HepG2 (cell line): ENCODE results near the gene SHLD3. TPM values are rescaled to one million over a fixed set of nuclear protein-coding genes. Genes with fewer than 3 reads are reported as not detected.

ENCODE experiments used
- CBFB ChIP-seq: sonication (generic); formaldehyde crosslinking; IDR thresholded peaks from 2 replicates; pipeline ENCODE4 v1.4.0; 2020; ENCODE audit warnings: missing genetic modification reagents
- JUNB ChIP-seq: sonication (generic); formaldehyde crosslinking; IDR thresholded peaks from 2 replicates; pipeline ENCODE4 v1.8.0; 2022; ENCODE audit warnings: missing genetic modification reagents, mild to moderate bottlenecking, borderline replicate concordance
- PHB2 ChIP-seq: fragments of 450-650 bp; IDR thresholded peaks from 2 replicates; pipeline ENCODE4 v1.6.1; 2018; ENCODE audit not compliant: partially characterized antibody
- SATB2 ChIP-seq: sonication (generic); formaldehyde crosslinking; IDR thresholded peaks from 2 replicates; pipeline ENCODE4 v1.5.0; 2020; ENCODE audit warnings: missing genetic modification reagents
- SMYD3 ChIP-seq: sonication (generic); formaldehyde crosslinking; IDR thresholded peaks from 2 replicates; pipeline ENCODE4 v1.8.1; 2023; ENCODE audit warnings: mild to moderate bottlenecking, missing genetic modification reagents
- TRIM24 ChIP-seq: sonication (generic); formaldehyde crosslinking; IDR thresholded peaks from 2 replicates; pipeline ENCODE4 v1.8.0; 2022; ENCODE audit warnings: mild to moderate bottlenecking, missing genetic modification reagents
- ZEB1 ChIP-seq: IDR thresholded peaks from 2 replicates; pipeline ENCODE4 v1.6.1; 2012; ENCODE audit warnings: mild to moderate bottlenecking, low read depth, inconsistent platforms; ENCODE audit not compliant: insufficient replicate concordance
- ZFP36L1 ChIP-seq: sonication (generic); formaldehyde crosslinking; IDR thresholded peaks from 2 replicates; pipeline ENCODE4 v1.8.0; 2022; ENCODE audit warnings: mild to moderate bottlenecking, missing genetic modification reagents, moderate library complexity
- ZMYM2 ChIP-seq: sonication (generic); formaldehyde crosslinking; IDR thresholded peaks from 2 replicates; pipeline ENCODE4 v1.8.0; 2022; ENCODE audit warnings: mild to moderate bottlenecking, missing genetic modification reagents
- ZNF44 ChIP-seq: sonication (generic); formaldehyde crosslinking; IDR thresholded peaks from 2 replicates; pipeline ENCODE4 v1.5.1; 2020; ENCODE audit warnings: mild to moderate bottlenecking, missing genetic modification reagents
- ZNF460 ChIP-seq: sonication (generic); formaldehyde crosslinking; IDR thresholded peaks from 2 replicates; pipeline ENCODE4 v1.5.1; 2020; ENCODE audit warnings: missing genetic modification reagents, mild to moderate bottlenecking, borderline replicate concordance
- ZNF484 ChIP-seq: sonication (generic); formaldehyde crosslinking; IDR thresholded peaks from 2 replicates; pipeline ENCODE4 v1.5.1; 2020; ENCODE audit warnings: mild to moderate bottlenecking, low read depth, missing genetic modification reagents, borderline replicate concordance
- ZNF567 ChIP-seq: sonication (generic); formaldehyde crosslinking; IDR thresholded peaks from 2 replicates; pipeline ENCODE4 v1.8.1; 2023; ENCODE audit warnings: mild to moderate bottlenecking, missing genetic modification reagents, borderline replicate concordance
- ZNF616 ChIP-seq: sonication (generic); formaldehyde crosslinking; IDR thresholded peaks from 2 replicates; pipeline ENCODE4 v1.5.0; 2020; ENCODE audit warnings: low read depth, mild to moderate bottlenecking, missing genetic modification reagents
- polyA plus RNA-seq, 8 experiments: library from polyadenylated mRNA; depleted of rRNA in 3 of 8; stranded (reverse) in 7 of 8; unstranded in 1 of 8; fragments of >200 nt; fragmentation: Illumina TruSeq in 4 of 8; extraction: Trizol in 4 of 8; gene quantifications; 2 replicates each; pipeline versions ENCODE4 v1.2.1 to v1.2.3, GENCODE V29; 2011 to 2016; ENCODE audit warnings: low read depth in 4 of 8, missing spikeins in 1 of 8, mixed read lengths in 1 of 8; ENCODE audit not compliant: insufficient read depth in 1 of 8
- total RNA-seq, 5 experiments: library from RNA; depleted of rRNA; stranded (reverse); fragments of >200 nt; fragmentation: Illumina TruSeq; extraction: Trizol; gene quantifications; 2 replicates each; pipeline ENCODE4 v1.2.3, GENCODE V29; 2016; ENCODE audit warnings: low read depth in 1 of 5
- TF ChIP-seq, protein P1 (sequence below): sonication (generic); formaldehyde crosslinking; IDR thresholded peaks from 2 replicates; pipeline ENCODE4 v1.4.0; 2020; ENCODE audit warnings: missing genetic modification reagents
- TF ChIP-seq, protein P2 (sequence below): sonication (generic); formaldehyde crosslinking; IDR thresholded peaks from 2 replicates; pipeline ENCODE4 v1.4.0; 2020; ENCODE audit warnings: missing genetic modification reagents
- TF ChIP-seq, protein P3 (sequence below): sonication (generic); formaldehyde crosslinking; IDR thresholded peaks from 2 replicates; pipeline ENCODE4 v1.4.0; 2020; ENCODE audit warnings: mild to moderate bottlenecking, missing genetic modification reagents
- TF ChIP-seq, protein P4 (sequence below): sonication (generic); formaldehyde crosslinking; IDR thresholded peaks from 2 replicates; pipeline ENCODE4 v1.4.0; 2020; ENCODE audit warnings: mild to moderate bottlenecking, missing genetic modification reagents
- TF ChIP-seq, protein P5 (sequence below): sonication (generic); formaldehyde crosslinking; IDR thresholded peaks from 2 replicates; pipeline ENCODE4 v1.5.0; 2020; ENCODE audit warnings: mild to moderate bottlenecking, missing genetic modification reagents
- TF ChIP-seq, protein P6 (sequence below): sonication (generic); formaldehyde crosslinking; IDR thresholded peaks from 2 replicates; pipeline ENCODE4 v1.4.0; 2020; ENCODE audit warnings: missing genetic modification reagents

Gene SHLD3
- total and polyA plus RNA-seq, 2 of the 13 experiments (the other 11 are each of a cell fraction or from before 2014, with no cell fraction given), result 3.6 to 6.8 TPM

DNA sequence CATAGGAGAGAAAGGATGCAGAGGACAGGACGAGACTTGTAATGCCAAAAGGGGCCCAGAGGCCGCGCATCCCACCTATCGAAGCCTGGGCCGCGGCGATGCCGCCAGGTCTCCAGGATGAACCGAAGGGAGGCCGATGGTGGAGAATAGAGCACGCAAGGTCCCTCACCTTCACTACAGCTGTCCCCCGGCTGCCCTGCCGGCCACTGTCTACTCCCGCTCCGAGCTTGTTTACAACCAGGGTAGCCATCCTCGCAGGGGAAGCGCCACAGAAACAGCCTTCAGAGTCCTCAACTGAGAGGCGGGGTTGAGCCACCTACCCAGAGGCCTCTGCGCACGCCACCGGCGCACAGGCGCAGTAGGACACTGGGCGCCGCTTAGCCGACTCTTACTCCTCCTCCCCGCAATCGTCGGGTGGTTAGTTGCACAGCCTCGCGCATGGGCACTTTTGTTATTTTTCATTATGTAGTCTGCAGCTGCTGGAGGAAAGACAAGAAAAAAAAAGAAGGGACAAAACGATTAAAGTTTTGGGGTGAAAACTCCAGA is 729 bp upstream of the SHLD3 start, which contains the start of gene TRIM23 (continued):
- TF ChIP-seq, protein P1, sequence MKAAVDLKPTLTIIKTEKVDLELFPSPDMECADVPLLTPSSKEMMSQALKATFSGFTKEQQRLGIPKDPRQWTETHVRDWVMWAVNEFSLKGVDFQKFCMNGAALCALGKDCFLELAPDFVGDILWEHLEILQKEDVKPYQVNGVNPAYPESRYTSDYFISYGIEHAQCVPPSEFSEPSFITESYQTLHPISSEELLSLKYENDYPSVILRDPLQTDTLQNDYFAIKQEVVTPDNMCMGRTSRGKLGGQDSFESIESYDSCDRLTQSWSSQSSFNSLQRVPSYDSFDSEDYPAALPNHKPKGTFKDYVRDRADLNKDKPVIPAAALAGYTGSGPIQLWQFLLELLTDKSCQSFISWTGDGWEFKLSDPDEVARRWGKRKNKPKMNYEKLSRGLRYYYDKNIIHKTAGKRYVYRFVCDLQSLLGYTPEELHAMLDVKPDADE (CRISPR knock-in tag), result no peak
- TF ChIP-seq, protein P2, sequence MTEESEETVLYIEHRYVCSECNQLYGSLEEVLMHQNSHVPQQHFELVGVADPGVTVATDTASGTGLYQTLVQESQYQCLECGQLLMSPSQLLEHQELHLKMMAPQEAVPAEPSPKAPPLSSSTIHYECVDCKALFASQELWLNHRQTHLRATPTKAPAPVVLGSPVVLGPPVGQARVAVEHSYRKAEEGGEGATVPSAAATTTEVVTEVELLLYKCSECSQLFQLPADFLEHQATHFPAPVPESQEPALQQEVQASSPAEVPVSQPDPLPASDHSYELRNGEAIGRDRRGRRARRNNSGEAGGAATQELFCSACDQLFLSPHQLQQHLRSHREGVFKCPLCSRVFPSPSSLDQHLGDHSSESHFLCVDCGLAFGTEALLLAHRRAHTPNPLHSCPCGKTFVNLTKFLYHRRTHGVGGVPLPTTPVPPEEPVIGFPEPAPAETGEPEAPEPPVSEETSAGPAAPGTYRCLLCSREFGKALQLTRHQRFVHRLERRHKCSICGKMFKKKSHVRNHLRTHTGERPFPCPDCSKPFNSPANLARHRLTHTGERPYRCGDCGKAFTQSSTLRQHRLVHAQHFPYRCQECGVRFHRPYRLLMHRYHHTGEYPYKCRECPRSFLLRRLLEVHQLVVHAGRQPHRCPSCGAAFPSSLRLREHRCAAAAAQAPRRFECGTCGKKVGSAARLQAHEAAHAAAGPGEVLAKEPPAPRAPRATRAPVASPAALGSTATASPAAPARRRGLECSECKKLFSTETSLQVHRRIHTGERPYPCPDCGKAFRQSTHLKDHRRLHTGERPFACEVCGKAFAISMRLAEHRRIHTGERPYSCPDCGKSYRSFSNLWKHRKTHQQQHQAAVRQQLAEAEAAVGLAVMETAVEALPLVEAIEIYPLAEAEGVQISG, result peak; percentile 53; the same call in 1 of the 2 replicates
- no peak for TF ChIP-seq ZNF460 (CRISPR knock-in tag)
- no peak for TF ChIP-seq ZEB1
- TF ChIP-seq, protein P3, sequence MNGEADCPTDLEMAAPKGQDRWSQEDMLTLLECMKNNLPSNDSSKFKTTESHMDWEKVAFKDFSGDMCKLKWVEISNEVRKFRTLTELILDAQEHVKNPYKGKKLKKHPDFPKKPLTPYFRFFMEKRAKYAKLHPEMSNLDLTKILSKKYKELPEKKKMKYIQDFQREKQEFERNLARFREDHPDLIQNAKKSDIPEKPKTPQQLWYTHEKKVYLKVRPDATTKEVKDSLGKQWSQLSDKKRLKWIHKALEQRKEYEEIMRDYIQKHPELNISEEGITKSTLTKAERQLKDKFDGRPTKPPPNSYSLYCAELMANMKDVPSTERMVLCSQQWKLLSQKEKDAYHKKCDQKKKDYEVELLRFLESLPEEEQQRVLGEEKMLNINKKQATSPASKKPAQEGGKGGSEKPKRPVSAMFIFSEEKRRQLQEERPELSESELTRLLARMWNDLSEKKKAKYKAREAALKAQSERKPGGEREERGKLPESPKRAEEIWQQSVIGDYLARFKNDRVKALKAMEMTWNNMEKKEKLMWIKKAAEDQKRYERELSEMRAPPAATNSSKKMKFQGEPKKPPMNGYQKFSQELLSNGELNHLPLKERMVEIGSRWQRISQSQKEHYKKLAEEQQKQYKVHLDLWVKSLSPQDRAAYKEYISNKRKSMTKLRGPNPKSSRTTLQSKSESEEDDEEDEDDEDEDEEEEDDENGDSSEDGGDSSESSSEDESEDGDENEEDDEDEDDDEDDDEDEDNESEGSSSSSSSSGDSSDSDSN, result peak; percentile 51; the same call in 1 of the 2 replicates
- no peak for TF ChIP-seq ZNF616 (CRISPR knock-in tag)
- 0 out of 2 replicates have a peak, but pooled peaks have one; percentile 68 for TF ChIP-seq SMYD3
- TF ChIP-seq, protein P4, sequence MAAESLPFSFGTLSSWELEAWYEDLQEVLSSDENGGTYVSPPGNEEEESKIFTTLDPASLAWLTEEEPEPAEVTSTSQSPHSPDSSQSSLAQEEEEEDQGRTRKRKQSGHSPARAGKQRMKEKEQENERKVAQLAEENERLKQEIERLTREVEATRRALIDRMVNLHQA, result no peak
- no peak for TF ChIP-seq ZMYM2 (CRISPR knock-in tag)
- no peak for TF ChIP-seq ZNF484 (CRISPR knock-in tag)
- TF ChIP-seq ZNF567 (CRISPR knock-in tag), result no peak
- no peak for TF ChIP-seq JUNB (CRISPR knock-in tag)
- no peak for TF ChIP-seq TRIM24 (CRISPR knock-in tag)
- TF ChIP-seq ZNF44 (CRISPR knock-in tag), result no peak
- TF ChIP-seq PHB2, result no peak
- TF ChIP-seq, protein P5, sequence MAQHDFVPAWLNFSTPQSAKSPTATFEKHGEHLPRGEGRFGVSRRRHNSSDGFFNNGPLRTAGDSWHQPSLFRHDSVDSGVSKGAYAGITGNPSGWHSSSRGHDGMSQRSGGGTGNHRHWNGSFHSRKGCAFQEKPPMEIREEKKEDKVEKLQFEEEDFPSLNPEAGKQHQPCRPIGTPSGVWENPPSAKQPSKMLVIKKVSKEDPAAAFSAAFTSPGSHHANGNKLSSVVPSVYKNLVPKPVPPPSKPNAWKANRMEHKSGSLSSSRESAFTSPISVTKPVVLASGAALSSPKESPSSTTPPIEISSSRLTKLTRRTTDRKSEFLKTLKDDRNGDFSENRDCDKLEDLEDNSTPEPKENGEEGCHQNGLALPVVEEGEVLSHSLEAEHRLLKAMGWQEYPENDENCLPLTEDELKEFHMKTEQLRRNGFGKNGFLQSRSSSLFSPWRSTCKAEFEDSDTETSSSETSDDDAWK (CRISPR knock-in tag), result no peak
- TF ChIP-seq, protein P6, sequence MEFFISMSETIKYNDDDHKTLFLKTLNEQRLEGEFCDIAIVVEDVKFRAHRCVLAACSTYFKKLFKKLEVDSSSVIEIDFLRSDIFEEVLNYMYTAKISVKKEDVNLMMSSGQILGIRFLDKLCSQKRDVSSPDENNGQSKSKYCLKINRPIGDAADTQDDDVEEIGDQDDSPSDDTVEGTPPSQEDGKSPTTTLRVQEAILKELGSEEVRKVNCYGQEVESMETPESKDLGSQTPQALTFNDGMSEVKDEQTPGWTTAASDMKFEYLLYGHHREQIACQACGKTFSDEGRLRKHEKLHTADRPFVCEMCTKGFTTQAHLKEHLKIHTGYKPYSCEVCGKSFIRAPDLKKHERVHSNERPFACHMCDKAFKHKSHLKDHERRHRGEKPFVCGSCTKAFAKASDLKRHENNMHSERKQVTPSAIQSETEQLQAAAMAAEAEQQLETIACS (CRISPR knock-in tag), result 0 out of 2 replicates have a peak, but pooled peaks have one; percentile 3
- TF ChIP-seq CBFB (CRISPR knock-in tag), result no peak
- no peak for TF ChIP-seq SATB2 (CRISPR knock-in tag)
- TF ChIP-seq ZFP36L1 (CRISPR knock-in tag), result no peak
